T-helper 17 cell (primary cell): Measurements from ENCODE around the gene ME1. TPM values are rescaled to one million over a fixed set of nuclear protein-coding genes. Genes with fewer than 3 reads are reported as not detected.
A peak's percentile ranks its signal among the peaks of the same experiment; 100 is the strongest.
"Not testable (repeated sequence)": the region's sequence is repeated elsewhere in the genome, so short reads cannot be mapped to it uniquely, and the experiment has no call there.

Source experiments
- ATAC-seq: fragments of 150-1000 bp; cut with Tn5 transposase; 2 replicates; pipeline ENCODE4 v1.10.0; 2021; ENCODE audit warnings: mild to moderate bottlenecking, moderate library complexity
- DNase-seq, 3 donors: peaks; one replicate each; pipeline versions ENCODE4 v3.0.0 to v3.0.0-alpha.2; 2020 to 2021
- H3K9me3 ChIP-seq: one replicate; pipeline ENCODE4 v1.7.0; 2013; ENCODE audit warnings: low read length, mild to moderate bottlenecking; ENCODE audit not compliant: control insufficient read depth, poor library complexity, severe bottlenecking
- H3K27ac Mint-ChIP-seq: one replicate; pipeline ENCODE4 v1.8.0; 2022; ENCODE audit warnings: mild to moderate bottlenecking, moderate library complexity, mixed read lengths
- H3K27me3 Mint-ChIP-seq: one replicate; pipeline ENCODE4 v1.8.0; 2022; ENCODE audit warnings: mixed read lengths
- H3K36me3 Mint-ChIP-seq: one replicate; pipeline ENCODE4 v1.8.0; 2022; ENCODE audit warnings: low read depth, mixed read lengths
- H3K4me1 Mint-ChIP-seq: one replicate; pipeline ENCODE4 v1.8.0; 2022; ENCODE audit warnings: mild to moderate bottlenecking, mixed read lengths
- H3K4me3 Mint-ChIP-seq: one replicate; pipeline ENCODE4 v1.8.0; 2022; ENCODE audit warnings: mild to moderate bottlenecking, moderate library complexity, mixed read lengths
- total RNA-seq, 4 donors: library from RNA in 2 of 4; stranded (reverse) in 2 of 4; gene quantifications; one replicate each; pipeline ENCODE4 v1.2.3 and lab custom pipeline; 2022 to 2026

The ME1 gene
- total RNA-seq, 2 donors from 2014 or later, result 0.97 TPM; not detected in 1

GRCh38 chr6:83258517-83258916 lies 172.3 kb downstream of the ME1 start:
- ATAC-seq (no peak), DNase-seq (no peak)
- H3K4me3 Mint-ChIP-seq, result no peak overlapping the region
- no peaks in the 10 kb centered on the region for H3K36me3 Mint-ChIP-seq
- no peaks in the 10 kb centered on the region for H3K9me3 ChIP-seq
- H3K27ac Mint-ChIP-seq, result no peak overlapping the region
- H3K27me3 Mint-ChIP-seq, result no peaks in the 10 kb centered on the region
- no peaks in the 10 kb centered on the region for H3K4me1 Mint-ChIP-seq

- no peaks in the 10 kb centered on the region for H3K27me3 Mint-ChIP-seq
- H3K4me1 Mint-ChIP-seq, result no peaks in the 10 kb centered on the region
- no peaks in the 10 kb centered on the region for H3K9me3 ChIP-seq
- ATAC-seq, result no peak
- H3K4me3 Mint-ChIP-seq, result no peak overlapping the region
- no peaks in the 10 kb centered on the region for H3K36me3 Mint-ChIP-seq
- H3K27ac Mint-ChIP-seq, result no peak overlapping the region
- no peak for DNase-seq
These were observed 173.1 kb downstream of the ME1 start for GRCh38 chr6:83257791-83258190.

GRCh38 chr6:83256719-83257118 lies 174.1 kb downstream of the ME1 start:
- not testable (repeated sequence) for H3K27me3 Mint-ChIP-seq, ATAC-seq, DNase-seq, H3K4me1 Mint-ChIP-seq, H3K36me3 Mint-ChIP-seq, H3K4me3 Mint-ChIP-seq, H3K9me3 ChIP-seq, H3K27ac Mint-ChIP-seq

- DNase-seq, result no peak
- H3K27ac Mint-ChIP-seq, result no peak overlapping the region
- no peak for ATAC-seq
- H3K4me1 Mint-ChIP-seq, result no peaks in the 10 kb centered on the region
- H3K4me3 Mint-ChIP-seq, result no peak overlapping the region
- no peaks in the 10 kb centered on the region for H3K9me3 ChIP-seq
- H3K27me3 Mint-ChIP-seq, result no peaks in the 10 kb centered on the region
- H3K36me3 Mint-ChIP-seq, result peaks cover 2% of the 10 kb centered on the region
These were observed 178.1 kb downstream of the ME1 start for GRCh38 chr6:83252719-83253118.

- Mint-ChIP-seq H3K36me3 (peaks cover 2% of the 10 kb centered on the region), H3K4me3 (no peak overlapping the region), H3K4me1 (no peaks in the 10 kb centered on the region), H3K27ac (no peak overlapping the region), H3K27me3 (no peaks in the 10 kb centered on the region)
- no peaks in the 10 kb centered on the region for H3K9me3 ChIP-seq
- no peak for ATAC-seq
- no peak for DNase-seq
These were observed 180.6 kb downstream of the ME1 start for GRCh38 chr6:83250235-83250634.

- peaks cover 6% of the 10 kb centered on the region for H3K36me3 Mint-ChIP-seq
- no peak for DNase-seq
- no peaks in the 10 kb centered on the region for H3K4me1 Mint-ChIP-seq
- ATAC-seq, result no peak
- H3K27ac Mint-ChIP-seq, result no peak overlapping the region
- H3K27me3 Mint-ChIP-seq, result no peaks in the 10 kb centered on the region
- H3K9me3 ChIP-seq, result no peaks in the 10 kb centered on the region
- no peak overlapping the region for H3K4me3 Mint-ChIP-seq
These were observed 183.4 kb downstream of the ME1 start for GRCh38 chr6:83247471-83247870.

GRCh38 chr6:83231146-83231545 lies 199.7 kb downstream of the ME1 start:
- H3K4me1 Mint-ChIP-seq, result peaks cover 3% of the 10 kb centered on the region
- ATAC-seq (no peak), DNase-seq (no peak)
- H3K27ac Mint-ChIP-seq, result no peak overlapping the region
- H3K4me3 Mint-ChIP-seq, result no peak overlapping the region
- peaks cover 4% of the 10 kb centered on the region for H3K36me3 Mint-ChIP-seq
- H3K27me3 Mint-ChIP-seq, result peaks cover 19% of the 10 kb centered on the region
- H3K9me3 ChIP-seq, result no peaks in the 10 kb centered on the region

- DNase-seq (no peak), ATAC-seq (no peak)
- H3K27me3 Mint-ChIP-seq, result peaks cover 3% of the 10 kb centered on the region
- no peak overlapping the region for H3K27ac Mint-ChIP-seq
- H3K4me3 Mint-ChIP-seq, result no peak overlapping the region
- H3K36me3 Mint-ChIP-seq, result no peaks in the 10 kb centered on the region
- peaks cover 3% of the 10 kb centered on the region for H3K4me1 Mint-ChIP-seq
- no peaks in the 10 kb centered on the region for H3K9me3 ChIP-seq
These were observed 204.3 kb downstream of the ME1 start for GRCh38 chr6:83226517-83226916.

- H3K9me3 ChIP-seq, result no peaks in the 10 kb centered on the region
- Mint-ChIP-seq H3K4me1 (peaks cover 4% of the 10 kb centered on the region), H3K27me3 (peaks cover 6% of the 10 kb centered on the region), H3K4me3 (no peak overlapping the region), H3K27ac (no peak overlapping the region), H3K36me3 (no peaks in the 10 kb centered on the region)
- ATAC-seq (peak; percentile 37), DNase-seq (no peak)
These were observed 208.9 kb downstream of the ME1 start for GRCh38 chr6:83221889-83222479.

GRCh38 chr6:83221276-83221675 lies 209.6 kb downstream of the ME1 start:
- Mint-ChIP-seq H3K4me3 (no peak overlapping the region), H3K27ac (no peak overlapping the region), H3K27me3 (peaks cover 6% of the 10 kb centered on the region), H3K4me1 (peaks cover 4% of the 10 kb centered on the region), H3K36me3 (no peaks in the 10 kb centered on the region)
- DNase-seq, result no peak
- no peaks in the 10 kb centered on the region for H3K9me3 ChIP-seq
- ATAC-seq, result no peak

- Mint-ChIP-seq H3K4me3 (no peak overlapping the region), H3K27ac (no peak overlapping the region), H3K27me3 (peaks cover 6% of the 10 kb centered on the region), H3K4me1 (peaks cover 6% of the 10 kb centered on the region), H3K36me3 (no peaks in the 10 kb centered on the region)
- ATAC-seq, result no peak
- no peak for DNase-seq
- H3K9me3 ChIP-seq, result no peaks in the 10 kb centered on the region
These were observed 210.7 kb downstream of the ME1 start for GRCh38 chr6:83220121-83220520.

GRCh38 chr6:83218646-83219045 lies 212.2 kb downstream of the ME1 start:
- ATAC-seq, result no peak
- H3K4me1 Mint-ChIP-seq, result peaks cover 13% of the 10 kb centered on the region
- DNase-seq, result no peak
- H3K9me3 ChIP-seq, result no peaks in the 10 kb centered on the region
- peaks cover 15% of the 10 kb centered on the region for H3K27me3 Mint-ChIP-seq
- H3K36me3 Mint-ChIP-seq, result no peaks in the 10 kb centered on the region
- no peak overlapping the region for H3K4me3 Mint-ChIP-seq
- no peak overlapping the region for H3K27ac Mint-ChIP-seq

GRCh38 chr6:83216806-83217205 lies 214.0 kb downstream of the ME1 start:
- no peak overlapping the region for H3K4me3 Mint-ChIP-seq
- H3K27me3 Mint-ChIP-seq, result peaks cover 22% of the 10 kb centered on the region
- H3K36me3 Mint-ChIP-seq, result peaks cover 3% of the 10 kb centered on the region
- peaks cover 13% of the 10 kb centered on the region for H3K4me1 Mint-ChIP-seq
- no peak for DNase-seq
- peak overlapping the region; percentile 32 for H3K27ac Mint-ChIP-seq
- no peak for ATAC-seq
- H3K9me3 ChIP-seq, result no peaks in the 10 kb centered on the region
